PFSK-1 (cell line): ENCODE measurements around the gene MYRFL.

ENCODE experiments used
- POLR2AphosphoS5 ChIP-seq: IDR thresholded peaks from 2 replicates; pipeline ENCODE4 v1.6.1; 2012; ENCODE audit warnings: low read depth, mild to moderate bottlenecking, control low read depth, low read length, moderate library complexity
- TF ChIP-seq, protein P1 (sequence below), 2 experiments: IDR thresholded peaks; 2 replicates each; pipeline versions ENCODE4 v1.6.1 to v1.8.0; 2011 to 2012; ENCODE audit warnings: low read depth in 2 of 2, low read length in 2 of 2, control low read depth in 1 of 2, inconsistent platforms in 1 of 2, mild to moderate bottlenecking in 1 of 2, moderate library complexity in 1 of 2; ENCODE audit not compliant: insufficient read depth in 1 of 2

DNA sequence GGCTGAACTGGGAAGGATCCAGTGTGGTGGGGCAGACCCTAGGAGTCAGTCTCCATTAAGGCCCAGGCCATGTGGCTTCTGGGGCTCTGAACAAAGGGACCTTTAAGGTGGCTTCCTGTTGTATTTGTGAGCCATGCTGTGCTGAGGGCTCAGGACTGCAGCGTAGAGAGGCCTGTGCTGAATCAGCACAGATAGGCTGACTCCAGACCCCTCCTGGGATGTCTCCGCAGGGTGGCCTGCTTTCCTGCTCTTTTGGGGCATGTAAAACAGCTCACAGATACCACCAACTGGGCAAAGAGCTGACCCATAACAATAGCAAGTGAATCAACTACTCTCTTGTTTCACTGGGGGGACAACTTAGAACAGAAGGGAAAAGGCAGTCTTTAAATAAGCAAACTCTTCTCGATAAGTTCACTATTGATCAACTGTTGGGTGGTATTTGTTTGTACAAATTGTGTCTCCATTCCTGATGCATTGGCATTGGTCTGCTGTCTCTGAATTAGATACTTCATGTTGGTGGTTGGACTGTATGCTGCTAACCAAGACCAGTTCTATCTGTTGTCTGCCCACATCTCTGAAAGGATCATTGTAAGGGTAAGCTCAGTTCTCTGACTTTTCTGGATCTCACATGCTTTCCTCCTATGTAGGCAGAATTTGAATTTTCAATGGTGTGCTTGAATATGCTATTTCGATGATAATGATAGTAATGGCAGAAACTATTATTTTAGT, 71.8 kb downstream of the MYRFL start:
- TF ChIP-seq, protein P1, sequence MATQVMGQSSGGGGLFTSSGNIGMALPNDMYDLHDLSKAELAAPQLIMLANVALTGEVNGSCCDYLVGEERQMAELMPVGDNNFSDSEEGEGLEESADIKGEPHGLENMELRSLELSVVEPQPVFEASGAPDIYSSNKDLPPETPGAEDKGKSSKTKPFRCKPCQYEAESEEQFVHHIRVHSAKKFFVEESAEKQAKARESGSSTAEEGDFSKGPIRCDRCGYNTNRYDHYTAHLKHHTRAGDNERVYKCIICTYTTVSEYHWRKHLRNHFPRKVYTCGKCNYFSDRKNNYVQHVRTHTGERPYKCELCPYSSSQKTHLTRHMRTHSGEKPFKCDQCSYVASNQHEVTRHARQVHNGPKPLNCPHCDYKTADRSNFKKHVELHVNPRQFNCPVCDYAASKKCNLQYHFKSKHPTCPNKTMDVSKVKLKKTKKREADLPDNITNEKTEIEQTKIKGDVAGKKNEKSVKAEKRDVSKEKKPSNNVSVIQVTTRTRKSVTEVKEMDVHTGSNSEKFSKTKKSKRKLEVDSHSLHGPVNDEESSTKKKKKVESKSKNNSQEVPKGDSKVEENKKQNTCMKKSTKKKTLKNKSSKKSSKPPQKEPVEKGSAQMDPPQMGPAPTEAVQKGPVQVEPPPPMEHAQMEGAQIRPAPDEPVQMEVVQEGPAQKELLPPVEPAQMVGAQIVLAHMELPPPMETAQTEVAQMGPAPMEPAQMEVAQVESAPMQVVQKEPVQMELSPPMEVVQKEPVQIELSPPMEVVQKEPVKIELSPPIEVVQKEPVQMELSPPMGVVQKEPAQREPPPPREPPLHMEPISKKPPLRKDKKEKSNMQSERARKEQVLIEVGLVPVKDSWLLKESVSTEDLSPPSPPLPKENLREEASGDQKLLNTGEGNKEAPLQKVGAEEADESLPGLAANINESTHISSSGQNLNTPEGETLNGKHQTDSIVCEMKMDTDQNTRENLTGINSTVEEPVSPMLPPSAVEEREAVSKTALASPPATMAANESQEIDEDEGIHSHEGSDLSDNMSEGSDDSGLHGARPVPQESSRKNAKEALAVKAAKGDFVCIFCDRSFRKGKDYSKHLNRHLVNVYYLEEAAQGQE (IDR thresholded peaks at IDR 0.05; ENCODE audit: insufficient read depth in 1 of 2, low read depth in 2 of 2, low read length in 2 of 2) = no peak
- TF ChIP-seq POLR2AphosphoS5 = no peak
